SK-N-SH (cell line): ENCODE measurements around the gene SREK1IP1. TPM values are rescaled to one million over a fixed set of nuclear protein-coding genes. Genes with fewer than 3 reads are reported as not detected.

ENCODE experiments used
- CTCF ChIA-PET: fragments of 300-600, 350-600 bp; formaldehyde crosslinking; extraction: SDS; loops from one replicate; lab custom pipeline; 2021; lab: Yijun Ruan, JAX
- POLR2A ChIA-PET: fragments of 350-600 bp; sonication (Branson Sonifier 250); formaldehyde crosslinking; extraction: SDS; loops from one replicate; lab custom pipeline; 2020; ENCODE audit warnings: antibody characterized with exemption, inconsistent platforms; lab: Yijun Ruan, JAX
- DNase-seq: peaks from one replicate; pipeline ENCODE4 v3.0.0; 2012
- H2AFZ ChIP-seq: fragments of 200-600 bp; sonication (generic); 2 replicates; pipeline ENCODE4 v1.8.1; 2016; ENCODE audit warnings: antibody characterized with exemption, mild to moderate bottlenecking, low read depth
- H3F3A ChIP-seq: fragments of 200-600 bp; sonication (generic); replicated peaks from 2 replicates; pipeline ENCODE3; 2016; ENCODE audit warnings: antibody characterized with exemption, mild to moderate bottlenecking; ENCODE audit not compliant: insufficient read depth
- H3K27ac ChIP-seq, 2 experiments: fragments of 200-500 bp in 1 of 2; fragments of 200-600 bp in 1 of 2; sonication (Bioruptor generic) in 1 of 2; sonication (generic), shearing (Covaris generic) in 1 of 2; 2 replicates each; pipeline versions ENCODE4 v1.5.1 to v1.6.1; 2014 to 2016; ENCODE audit warnings: low read depth in 2 of 2, inconsistent platforms in 1 of 2, low read length in 1 of 2, mild to moderate bottlenecking in 1 of 2, mixed read lengths in 1 of 2
- H3K27me3 ChIP-seq: fragments of 200-600 bp; sonication (generic), shearing (Covaris generic); 2 replicates; pipeline ENCODE4 v1.6.1; 2016; ENCODE audit warnings: mixed run types; ENCODE audit not compliant: insufficient read depth
- H3K36me3 ChIP-seq, 2 experiments: fragments of 200-500 bp in 1 of 2; fragments of 200-600 bp in 1 of 2; sonication (Bioruptor generic) in 1 of 2; sonication (generic) in 1 of 2; replicated peaks in 1 of 2; 2 replicates each; pipeline versions ENCODE3 to v1.5.1; 2014 to 2016; ENCODE audit warnings: low read length in 1 of 2, mild to moderate bottlenecking in 1 of 2; ENCODE audit not compliant: insufficient read depth in 2 of 2, control insufficient read depth in 1 of 2
- H3K4me1 ChIP-seq, 2 experiments: fragments of 200-500 bp in 1 of 2; fragments of 200-600 bp in 1 of 2; sonication (Bioruptor generic) in 1 of 2; sonication (generic), shearing (Covaris generic) in 1 of 2; 2 replicates each; pipeline versions ENCODE4 v1.5.1 to v1.6.1; 2014 to 2016; ENCODE audit warnings: low read depth in 1 of 2, low read length in 1 of 2, mixed run types in 1 of 2; ENCODE audit not compliant: insufficient read depth in 2 of 2, control insufficient read depth in 1 of 2
- H3K4me2 ChIP-seq: fragments of 200-600 bp; sonication (generic), shearing (Covaris generic); 2 replicates; pipeline ENCODE4 v1.6.1; 2017; ENCODE audit warnings: mixed run types
- H3K4me3 ChIP-seq, 2 experiments: fragments of 200-500 bp in 1 of 2; fragments of 200-600 bp in 1 of 2; sonication (Bioruptor generic) in 1 of 2; sonication (generic), shearing (Covaris generic) in 1 of 2; 2 replicates each; pipeline versions ENCODE4 v1.5.1 to v1.8.1; 2014 to 2016; ENCODE audit warnings: low read depth in 2 of 2, inconsistent platforms in 1 of 2, low read length in 1 of 2, mild to moderate bottlenecking in 1 of 2, mixed read lengths in 1 of 2, moderate library complexity in 1 of 2
- H3K79me2 ChIP-seq: fragments of 200-600 bp; sonication (generic); 2 replicates; pipeline ENCODE4 v1.8.1; 2017; ENCODE audit warnings: mild to moderate bottlenecking; ENCODE audit not compliant: insufficient read depth
- H3K9ac ChIP-seq: fragments of 200-600 bp; sonication (generic); 2 replicates; pipeline ENCODE4 v1.6.1; 2017; ENCODE audit warnings: mixed run types
- H3K9me2 ChIP-seq: fragments of 200-600 bp; sonication (generic); 2 replicates; pipeline ENCODE4 v1.6.1; 2017; ENCODE audit warnings: mixed run types
- H3K9me3 ChIP-seq: fragments of 200-600 bp; sonication (generic); 2 replicates; pipeline ENCODE4 v1.6.1; 2017; ENCODE audit warnings: mixed run types, mild to moderate bottlenecking, moderate library complexity
- H4K20me1 ChIP-seq: fragments of 200-600 bp; sonication (generic); 2 replicates; pipeline ENCODE4 v1.6.1; 2017; ENCODE audit warnings: mild to moderate bottlenecking, mixed run types; ENCODE audit not compliant: insufficient read depth
- CHD2 ChIP-seq: fragments of 150-350 bp; IDR thresholded peaks from 2 replicates; pipeline ENCODE4 v1.6.1; 2018; ENCODE audit warnings: low read length; ENCODE audit not compliant: partially characterized antibody
- ELF1 ChIP-seq: IDR thresholded peaks from 2 replicates; pipeline ENCODE4 v1.4.0; 2012
- EP300 ChIP-seq, 2 experiments: IDR thresholded peaks; 2 replicates each; pipeline versions ENCODE4 v1.4.0 to v1.6.1; 2012; ENCODE audit warnings: borderline replicate concordance in 1 of 2, low read depth in 1 of 2, low read length in 1 of 2
- EZH2phosphoT487 ChIP-seq: fragments of 200-600 bp; sonication (generic); IDR thresholded peaks from 2 replicates; pipeline ENCODE4 v1.6.1; 2017; ENCODE audit warnings: low read depth, mixed run types, mild to moderate bottlenecking, antibody characterized with exemption, moderate library complexity, borderline replicate concordance
- JUND ChIP-seq: IDR thresholded peaks from 2 replicates; pipeline ENCODE4 v1.4.0; 2012
- MEF2A ChIP-seq: IDR thresholded peaks from 2 replicates; pipeline ENCODE4 v1.4.0; 2012; ENCODE audit warnings: low read depth, borderline replicate concordance
- NFIC ChIP-seq: IDR thresholded peaks from 2 replicates; pipeline ENCODE4 v1.4.0; 2012; ENCODE audit warnings: borderline replicate concordance
- POLR2AphosphoS5 ChIP-seq: IDR thresholded peaks from 2 replicates; pipeline ENCODE4 v1.6.1; 2012; ENCODE audit warnings: low read depth, low read length
- RAD21 ChIP-seq: IDR thresholded peaks from 2 replicates; pipeline ENCODE4 v1.6.1; 2012; ENCODE audit warnings: mild to moderate bottlenecking, low read length
- RCOR1 ChIP-seq: fragments of 150-350 bp; IDR thresholded peaks from 2 replicates; pipeline ENCODE4 v1.6.1; 2017; ENCODE audit warnings: antibody characterized with exemption, low read length
- RXRA ChIP-seq: IDR thresholded peaks from 2 replicates; pipeline ENCODE4 v1.4.0; 2012; ENCODE audit warnings: low read depth, mild to moderate bottlenecking, borderline replicate concordance
- TAF1 ChIP-seq: IDR thresholded peaks from 2 replicates; pipeline ENCODE4 v1.6.1; 2012; ENCODE audit warnings: low read depth, mild to moderate bottlenecking, low read length, moderate library complexity, borderline replicate concordance
- YY1 ChIP-seq: IDR thresholded peaks from 2 replicates; pipeline ENCODE4 v1.4.0; 2012; ENCODE audit warnings: low read depth, mild to moderate bottlenecking
- WGBS: methylation state at CpG from one replicate; pipeline ENCODE4 v1.1.6; 2017; ENCODE audit warnings: low lambda C conversion rate; 5-methylcytosine and 5-hydroxymethylcytosine counted together
- polyA plus RNA-seq, 3 experiments: library from polyadenylated mRNA; depleted of rRNA; stranded (reverse); fragments of >200 nt; gene quantifications; 2 replicates each; pipeline ENCODE4 v1.2.3, GENCODE V29; 2012
- TF ChIP-seq, protein P1 (sequence below): fragments of 150-350 bp; IDR thresholded peaks from 2 replicates; pipeline ENCODE4 v1.6.1; 2017; ENCODE audit warnings: antibody characterized with exemption, low read length, low read depth, borderline replicate concordance
- TF ChIP-seq, protein P2 (sequence below): IDR thresholded peaks from 2 replicates; pipeline ENCODE4 v1.4.0; 2012; ENCODE audit warnings: low read depth
- TF ChIP-seq, protein P3 (sequence below): IDR thresholded peaks from 2 replicates; pipeline ENCODE4; 2012
- TF ChIP-seq, protein P4 (sequence below): IDR thresholded peaks from 2 replicates; pipeline ENCODE4 v1.4.0; 2012; ENCODE audit warnings: low read depth, borderline replicate concordance
- TF ChIP-seq, protein P5 (sequence below): fragments of 200-600 bp; sonication (generic); IDR thresholded peaks from 2 replicates; pipeline ENCODE4 v1.6.1; 2017; ENCODE audit warnings: antibody characterized with exemption, mild to moderate bottlenecking, moderate library complexity

Gene SREK1IP1
- polyA plus RNA-seq, 1 of the 3 experiments (the other 2 are of a cell fraction), result 1.2 TPM

DNA sequence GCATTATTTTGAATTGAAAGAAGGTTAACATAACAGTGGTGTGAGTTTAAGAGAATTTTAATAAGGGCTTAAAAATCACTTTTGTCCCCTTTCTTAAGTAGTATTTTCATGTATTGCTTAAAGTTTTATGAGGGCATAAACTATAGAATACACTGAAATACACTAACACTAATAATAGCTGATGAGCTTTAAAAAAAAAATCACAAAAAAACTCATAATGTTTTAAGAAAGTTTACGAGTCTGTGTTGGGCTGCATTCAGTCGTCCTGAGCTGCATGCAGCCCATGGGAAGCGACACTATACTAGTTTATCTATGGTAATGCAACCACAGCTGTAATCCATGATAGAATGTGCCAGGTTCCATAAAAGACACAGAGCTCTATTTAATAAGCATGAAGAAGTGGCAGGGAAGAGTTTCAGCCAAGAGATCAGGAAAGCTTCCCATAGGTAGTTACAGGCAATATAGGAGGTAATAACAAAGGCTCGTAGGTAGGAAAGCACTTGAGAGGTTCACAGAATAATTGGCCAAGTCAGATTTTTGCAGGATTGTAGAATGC is 4.5 kb downstream of the SREK1IP1 start:
- Histone ChIP-seq H3K27me3 (no peaks in the 10 kb centered on the region), H2AFZ (no peak overlapping the region), H3K4me3 (no peak overlapping the region), H3K9me2 (no peaks in the 10 kb centered on the region), H3K9me3 (no peaks in the 10 kb centered on the region), H3K36me3 (peaks cover 14 to 35% of the 10 kb centered on the region in 2 experiments), H3F3A (no peaks in the 10 kb centered on the region), H3K79me2 (peaks cover 77% of the 10 kb centered on the region), H3K27ac (no peak overlapping the region), H3K9ac (no peak overlapping the region), H3K4me2 (no peak overlapping the region), H4K20me1 (0 out of 2 replicates have a peak, but pooled peaks cover under 1% of the 10 kb centered on the region), H3K4me1 (peaks cover 5 to 10% of the 10 kb centered on the region in 2 experiments; a peak in 3 of 4 replicates)
- no peak for DNase-seq
- 92% methylated on average over 4 of the region's 4 CpGs for whole genome bisulfite sequencing
- TF ChIP-seq, protein P1, sequence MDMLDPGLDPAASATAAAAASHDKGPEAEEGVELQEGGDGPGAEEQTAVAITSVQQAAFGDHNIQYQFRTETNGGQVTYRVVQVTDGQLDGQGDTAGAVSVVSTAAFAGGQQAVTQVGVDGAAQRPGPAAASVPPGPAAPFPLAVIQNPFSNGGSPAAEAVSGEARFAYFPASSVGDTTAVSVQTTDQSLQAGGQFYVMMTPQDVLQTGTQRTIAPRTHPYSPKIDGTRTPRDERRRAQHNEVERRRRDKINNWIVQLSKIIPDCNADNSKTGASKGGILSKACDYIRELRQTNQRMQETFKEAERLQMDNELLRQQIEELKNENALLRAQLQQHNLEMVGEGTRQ, result no peak
- TF ChIP-seq RXRA (no peak), YY1 (no peak), EZH2phosphoT487 (no peak), ELF1 (no peak), JUND (no peak), CHD2 (no peak), NFIC (no peak), RAD21 (no peak), POLR2AphosphoS5 (no peak), EP300 (IDR thresholded peaks at IDR 0.05; ENCODE audit: borderline replicate concordance in 1 of 2, low read depth in 1 of 2, low read length in 1 of 2) (no peak), MEF2A (no peak), RCOR1 (no peak), TAF1 (no peak)
- TF ChIP-seq, protein P2, sequence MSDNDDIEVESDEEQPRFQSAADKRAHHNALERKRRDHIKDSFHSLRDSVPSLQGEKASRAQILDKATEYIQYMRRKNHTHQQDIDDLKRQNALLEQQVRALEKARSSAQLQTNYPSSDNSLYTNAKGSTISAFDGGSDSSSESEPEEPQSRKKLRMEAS, result no peak
- TF ChIP-seq, protein P3, sequence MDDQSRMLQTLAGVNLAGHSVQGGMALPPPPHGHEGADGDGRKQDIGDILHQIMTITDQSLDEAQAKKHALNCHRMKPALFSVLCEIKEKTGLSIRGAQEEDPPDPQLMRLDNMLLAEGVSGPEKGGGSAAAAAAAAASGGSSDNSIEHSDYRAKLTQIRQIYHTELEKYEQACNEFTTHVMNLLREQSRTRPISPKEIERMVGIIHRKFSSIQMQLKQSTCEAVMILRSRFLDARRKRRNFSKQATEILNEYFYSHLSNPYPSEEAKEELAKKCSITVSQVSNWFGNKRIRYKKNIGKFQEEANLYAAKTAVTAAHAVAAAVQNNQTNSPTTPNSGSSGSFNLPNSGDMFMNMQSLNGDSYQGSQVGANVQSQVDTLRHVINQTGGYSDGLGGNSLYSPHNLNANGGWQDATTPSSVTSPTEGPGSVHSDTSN, result no peak
- TF ChIP-seq, protein P4, sequence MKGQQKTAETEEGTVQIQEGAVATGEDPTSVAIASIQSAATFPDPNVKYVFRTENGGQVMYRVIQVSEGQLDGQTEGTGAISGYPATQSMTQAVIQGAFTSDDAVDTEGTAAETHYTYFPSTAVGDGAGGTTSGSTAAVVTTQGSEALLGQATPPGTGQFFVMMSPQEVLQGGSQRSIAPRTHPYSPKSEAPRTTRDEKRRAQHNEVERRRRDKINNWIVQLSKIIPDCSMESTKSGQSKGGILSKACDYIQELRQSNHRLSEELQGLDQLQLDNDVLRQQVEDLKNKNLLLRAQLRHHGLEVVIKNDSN, result no peak
- TF ChIP-seq, protein P5, sequence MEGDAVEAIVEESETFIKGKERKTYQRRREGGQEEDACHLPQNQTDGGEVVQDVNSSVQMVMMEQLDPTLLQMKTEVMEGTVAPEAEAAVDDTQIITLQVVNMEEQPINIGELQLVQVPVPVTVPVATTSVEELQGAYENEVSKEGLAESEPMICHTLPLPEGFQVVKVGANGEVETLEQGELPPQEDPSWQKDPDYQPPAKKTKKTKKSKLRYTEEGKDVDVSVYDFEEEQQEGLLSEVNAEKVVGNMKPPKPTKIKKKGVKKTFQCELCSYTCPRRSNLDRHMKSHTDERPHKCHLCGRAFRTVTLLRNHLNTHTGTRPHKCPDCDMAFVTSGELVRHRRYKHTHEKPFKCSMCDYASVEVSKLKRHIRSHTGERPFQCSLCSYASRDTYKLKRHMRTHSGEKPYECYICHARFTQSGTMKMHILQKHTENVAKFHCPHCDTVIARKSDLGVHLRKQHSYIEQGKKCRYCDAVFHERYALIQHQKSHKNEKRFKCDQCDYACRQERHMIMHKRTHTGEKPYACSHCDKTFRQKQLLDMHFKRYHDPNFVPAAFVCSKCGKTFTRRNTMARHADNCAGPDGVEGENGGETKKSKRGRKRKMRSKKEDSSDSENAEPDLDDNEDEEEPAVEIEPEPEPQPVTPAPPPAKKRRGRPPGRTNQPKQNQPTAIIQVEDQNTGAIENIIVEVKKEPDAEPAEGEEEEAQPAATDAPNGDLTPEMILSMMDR, result no peak
- ChIA-PET POLR2A (no interaction called here), CTCF (interaction anchor here (0.8 kb wide), 1 partner anchor 20 kb away, joined by 3 read pairs; no protein-coding TSS in a partner anchor)
